Suprapubic skin (tissue), 4 donors: ENCODE data around the gene TIAM1.

Source experiments
- CTCF ChIP-seq, 2 donors: fragments of 200-600 bp in 1 of 2; fragments of 450-650 bp in 1 of 2; sonication (generic) in 1 of 2; IDR thresholded peaks; one replicate each; pipeline ENCODE4 v1.5.1; 2016 to 2019; ENCODE audit warnings: antibody characterized with exemption in 2 of 2, mild to moderate bottlenecking in 1 of 2, moderate library complexity in 1 of 2
- POLR2A ChIP-seq, 2 donors: fragments of 450-650 bp; IDR thresholded peaks; one replicate each; pipeline ENCODE4 v1.6.1; 2017; ENCODE audit warnings: antibody characterized with exemption in 2 of 2, mild to moderate bottlenecking in 2 of 2, moderate library complexity in 2 of 2
- POLR2AphosphoS5 ChIP-seq, 3 donors: sonication (generic); formaldehyde crosslinking; IDR thresholded peaks; one replicate each; pipeline ENCODE4 v1.6.1; 2017; ENCODE audit warnings: antibody characterized with exemption in 3 of 3

GRCh38 chr21:31254131-31254530 lies 89.9 kb downstream of the TIAM1 start:
- TF ChIP-seq CTCF (IDR thresholded peaks at IDR 0.05) (no peak), POLR2A (IDR thresholded peaks at IDR 0.05) (no peak), POLR2AphosphoS5 (IDR thresholded peaks at IDR 0.05) (no peak)
